B cell (primary cell): ENCODE measurements around the gene MTCL3.

Experiments used
- ATAC-seq: fragments of 200-7000 bp; cut with Tn5 transposase; one replicate; pipeline ENCODE4 v1.10.0; 2021; ENCODE audit warnings: low read depth, mild to moderate bottlenecking, moderate number of reproducible peaks, moderate library complexity
- CTCF ChIA-PET: fragments of 350-600 bp; sonication (Branson Sonifier 250); formaldehyde crosslinking; loops from one replicate; lab custom pipeline; 2021; ENCODE audit warnings: antibody characterized with exemption, inconsistent platforms; lab: Charles Lee
- POLR2A ChIA-PET: fragments of 350-600 bp; sonication (Branson Sonifier 250); formaldehyde crosslinking; loops from one replicate; lab custom pipeline; 2021; ENCODE audit warnings: antibody characterized with exemption; lab: Charles Lee
- DNase-seq: peaks from one replicate; pipeline ENCODE4 v3.0.0; 2013
- H2AFZ ChIP-seq: 2 replicates; pipeline ENCODE4 v1.6.1; 2012; ENCODE audit warnings: mild to moderate bottlenecking, low read depth, low read length; ENCODE audit not compliant: insufficient read depth, poor library complexity, severe bottlenecking
- H3K27ac ChIP-seq, 2 donors: 1 replicate in 1 of 2; 2 replicates in 1 of 2; pipeline ENCODE4 v1.5.1; 2012 to 2013; ENCODE audit warnings: low read length in 2 of 2, mild to moderate bottlenecking in 2 of 2, moderate library complexity in 1 of 2
- H3K27me3 ChIP-seq, 4 experiments: fragments of 200-600 bp in 1 of 4; sonication (generic) in 1 of 4; replicated peaks in 1 of 4; 1 replicate in 2 of 4; 2 replicates in 2 of 4; pipeline versions ENCODE4 v1.6.1 to v1.7.0; 2013 to 2016; ENCODE audit warnings: low read length in 3 of 4, mild to moderate bottlenecking in 2 of 4, mixed read lengths in 1 of 4, moderate library complexity in 1 of 4; ENCODE audit not compliant: insufficient read depth in 4 of 4, control insufficient read depth in 3 of 4; ENCODE audit errors: control extremely low read depth in 1 of 4
- H3K36me3 ChIP-seq, 2 experiments: replicated peaks in 1 of 2; 1 replicate in 1 of 2; 2 replicates in 1 of 2; pipeline versions ENCODE4 v1.6.1 to v1.7.1; 2013; ENCODE audit warnings: low read length in 1 of 2; ENCODE audit not compliant: insufficient read depth in 2 of 2, control insufficient read depth in 1 of 2; ENCODE audit errors: control extremely low read depth in 1 of 2, extremely low read depth in 1 of 2
- H3K4me1 ChIP-seq, 2 donors: fragments of 200-600 bp in 1 of 2; sonication (generic) in 1 of 2; 1 replicate in 1 of 2; 2 replicates in 1 of 2; pipeline versions ENCODE4 v1.5.1 to v1.6.1; 2013 to 2017; ENCODE audit warnings: low read length in 2 of 2; ENCODE audit not compliant: control insufficient read depth in 2 of 2, insufficient read depth in 2 of 2
- H3K4me2 ChIP-seq: replicated peaks from 2 replicates; pipeline ENCODE3; 2012; ENCODE audit warnings: mild to moderate bottlenecking, low read depth, low read length; ENCODE audit not compliant: poor library complexity, severe bottlenecking
- H3K4me3 ChIP-seq, 5 experiments: fragments of 200-600 bp in 1 of 5; sonication (generic) in 1 of 5; 1 replicate in 3 of 5; 2 replicates in 2 of 5; pipeline versions ENCODE4 v1.5.1 to v1.7.0; 2011 to 2016; ENCODE audit warnings: low read length in 4 of 5, mild to moderate bottlenecking in 4 of 5, low read depth in 2 of 5, control low read depth in 1 of 5, moderate library complexity in 1 of 5; ENCODE audit not compliant: insufficient read depth in 1 of 5; ENCODE audit errors: control extremely low read depth in 1 of 5, extremely low read depth in 1 of 5
- H3K79me2 ChIP-seq: fragments of 200-600 bp; sonication (generic); one replicate; pipeline ENCODE4 v1.6.0; 2016; ENCODE audit warnings: low read length; ENCODE audit not compliant: control insufficient read depth, insufficient read depth
- H3K9ac ChIP-seq: fragments of 200-600 bp; sonication (generic); 2 replicates; pipeline ENCODE4 v1.6.1; 2017; ENCODE audit warnings: mild to moderate bottlenecking, low read length, moderate library complexity
- H3K9me3 ChIP-seq, 3 donors: one replicate each; pipeline versions ENCODE4 v1.6.1 to v1.7.1; 2013; ENCODE audit warnings: low read length in 2 of 3; ENCODE audit not compliant: control insufficient read depth in 2 of 3, insufficient read depth in 1 of 3; ENCODE audit errors: control extremely low read depth in 1 of 3
- H4K20me1 ChIP-seq: 2 replicates; pipeline ENCODE4 v1.6.0; 2012; ENCODE audit warnings: mild to moderate bottlenecking, low read length; ENCODE audit not compliant: insufficient read depth, control insufficient read depth, poor library complexity, severe bottlenecking
- H3K27ac Mint-ChIP-seq: one replicate; pipeline ENCODE4 v1.8.0; 2021; ENCODE audit warnings: mixed read lengths
- H3K27me3 Mint-ChIP-seq: one replicate; pipeline ENCODE4 v1.8.0; 2021; ENCODE audit warnings: mixed read lengths
- H3K4me1 Mint-ChIP-seq: one replicate; pipeline ENCODE4 v1.8.0; 2021; ENCODE audit warnings: mixed read lengths
- H3K4me3 Mint-ChIP-seq: one replicate; pipeline ENCODE4 v1.8.0; 2021; ENCODE audit warnings: mixed read lengths
- H3K9me3 Mint-ChIP-seq: one replicate; pipeline ENCODE4 v1.8.0; 2022; ENCODE audit warnings: mixed read lengths; ENCODE audit not compliant: insufficient read depth
- EZH2 ChIP-seq: IDR thresholded peaks from 2 replicates; pipeline ENCODE4 v1.6.1; 2012; ENCODE audit warnings: borderline replicate concordance, low read depth, mild to moderate bottlenecking, moderate library complexity, low read length; ENCODE audit not compliant: insufficient read depth, poor library complexity, severe bottlenecking
- WGBS: methylation state at CpG from one replicate; pipeline ENCODE4 v1.1.5; 2013; ENCODE audit warnings: missing lambda C conversion rate; ENCODE audit not compliant: insufficient coverage; 5-methylcytosine and 5-hydroxymethylcytosine counted together
- intact Hi-C: fragments of 100-400 bp; cut with micrococcal nuclease; formaldehyde crosslinking; loops from one replicate; pipeline ENCODE4 v1.10.0; 2022
- TF ChIP-seq, protein P1 (sequence below): fragments of 200-600 bp; IDR thresholded peaks from one replicate; pipeline ENCODE4 v1.8.0; 2022; ENCODE audit warnings: antibody characterized with exemption, mild to moderate bottlenecking

The MTCL3 gene

DNA sequence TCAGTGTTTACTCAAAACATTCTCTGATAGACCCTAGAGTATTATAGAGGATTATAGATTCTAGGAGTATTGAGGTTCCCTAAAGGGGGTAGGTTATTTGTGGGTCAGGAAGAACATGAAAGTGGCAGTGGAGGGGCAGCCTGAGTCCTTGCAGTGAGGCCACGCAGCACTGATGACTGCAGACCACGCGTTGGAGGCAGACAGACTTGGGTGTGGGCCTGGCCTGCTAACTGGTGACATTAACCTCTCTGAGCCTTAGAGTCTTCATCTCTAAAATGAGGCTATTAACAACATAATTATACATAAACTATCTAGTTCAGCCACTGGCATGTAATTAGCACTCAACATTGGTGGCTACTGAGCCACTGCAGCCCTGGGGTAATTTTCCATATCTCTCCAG is 16.1 kb downstream of the MTCL3 start:
- Histone ChIP-seq H3K4me3 (no peak overlapping the region), H3K27me3 (no peaks in the 10 kb centered on the region), H3K36me3 (no peaks in the 10 kb centered on the region), H3K9me3 (no peaks in the 10 kb centered on the region), H2AFZ (no peak overlapping the region), H3K79me2 (no peaks in the 10 kb centered on the region), H3K4me2 (no peak overlapping the region), H4K20me1 (no peaks in the 10 kb centered on the region), H3K9ac (no peak overlapping the region), H3K27ac (no peak overlapping the region), H3K4me1 (no peaks in the 10 kb centered on the region)
- Mint-ChIP-seq H3K27ac (no peak overlapping the region), H3K27me3 (peaks cover 6% of the 10 kb centered on the region), H3K9me3 (no peaks in the 10 kb centered on the region), H3K4me1 (no peaks in the 10 kb centered on the region), H3K4me3 (no peak overlapping the region)
- ATAC-seq (no peak), DNase-seq (no peak)
- no CpG with 5 or more reads among the region's 3 CpGs for WGBS
- ChIA-PET CTCF (interaction anchor here (4.9 kb wide), 1 partner anchor 13 kb away, joined by 20 read pairs; no protein-coding TSS in a partner anchor), POLR2A (no interaction called here)
- intact Hi-C loops, result no loop called here
- TF ChIP-seq EZH2, result no peak
- TF ChIP-seq, protein P1, sequence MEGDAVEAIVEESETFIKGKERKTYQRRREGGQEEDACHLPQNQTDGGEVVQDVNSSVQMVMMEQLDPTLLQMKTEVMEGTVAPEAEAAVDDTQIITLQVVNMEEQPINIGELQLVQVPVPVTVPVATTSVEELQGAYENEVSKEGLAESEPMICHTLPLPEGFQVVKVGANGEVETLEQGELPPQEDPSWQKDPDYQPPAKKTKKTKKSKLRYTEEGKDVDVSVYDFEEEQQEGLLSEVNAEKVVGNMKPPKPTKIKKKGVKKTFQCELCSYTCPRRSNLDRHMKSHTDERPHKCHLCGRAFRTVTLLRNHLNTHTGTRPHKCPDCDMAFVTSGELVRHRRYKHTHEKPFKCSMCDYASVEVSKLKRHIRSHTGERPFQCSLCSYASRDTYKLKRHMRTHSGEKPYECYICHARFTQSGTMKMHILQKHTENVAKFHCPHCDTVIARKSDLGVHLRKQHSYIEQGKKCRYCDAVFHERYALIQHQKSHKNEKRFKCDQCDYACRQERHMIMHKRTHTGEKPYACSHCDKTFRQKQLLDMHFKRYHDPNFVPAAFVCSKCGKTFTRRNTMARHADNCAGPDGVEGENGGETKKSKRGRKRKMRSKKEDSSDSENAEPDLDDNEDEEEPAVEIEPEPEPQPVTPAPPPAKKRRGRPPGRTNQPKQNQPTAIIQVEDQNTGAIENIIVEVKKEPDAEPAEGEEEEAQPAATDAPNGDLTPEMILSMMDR, result no peak

- Histone ChIP-seq H3K27ac (no peak overlapping the region), H2AFZ (no peak overlapping the region), H3K4me2 (no peak overlapping the region), H4K20me1 (no peaks in the 10 kb centered on the region), H3K27me3 (no peaks in the 10 kb centered on the region), H3K9me3 (no peaks in the 10 kb centered on the region), H3K36me3 (no peaks in the 10 kb centered on the region), H3K4me1 (no peaks in the 10 kb centered on the region), H3K4me3 (no peak overlapping the region), H3K9ac (no peak overlapping the region), H3K79me2 (no peaks in the 10 kb centered on the region)
- ChIA-PET CTCF (no interaction called here), POLR2A (no interaction called here)
- no peak overlapping the region for H3K4me3 Mint-ChIP-seq
- DNase-seq, result no peak
- ATAC-seq, result no peak
- peaks cover 12% of the 10 kb centered on the region for H3K27me3 Mint-ChIP-seq
- TF ChIP-seq, protein P1, result no peak
- no peak for TF ChIP-seq EZH2
- intact Hi-C loops, result no loop called here
- H3K9me3 Mint-ChIP-seq, result no peaks in the 10 kb centered on the region
- H3K4me1 Mint-ChIP-seq, result no peaks in the 10 kb centered on the region
- H3K27ac Mint-ChIP-seq, result no peak overlapping the region
- WGBS, result no CpG with 5 or more reads among the region's 1 CpG
Measured at GRCh38 chr6:127497410-127497809, 21.7 kb downstream of the MTCL3 start.
